Body of pancreas (tissue), 4 donors: ENCODE data around the gene CCDC78. TPM values are rescaled to one million over a fixed set of nuclear protein-coding genes. Genes with fewer than 3 reads are reported as not detected.

Experiments
- ATAC-seq: fragments of 150-250 bp; one replicate; pipeline ENCODE4 v1.9.1; 2016
- DNase-seq, 4 donors: peaks; one replicate each; pipeline ENCODE4 v3.0.0-alpha.2; 2019
- H3K27ac ChIP-seq, 4 donors: fragments of 200-600 bp; sonication (generic); 1 replicate in 3 of 4; 2 replicates in 1 of 4; pipeline versions ENCODE4 v1.5.1 to v1.6.1; 2016 to 2019; ENCODE audit warnings: mild to moderate bottlenecking in 1 of 4, mixed read lengths in 1 of 4, moderate library complexity in 1 of 4
- H3K27me3 ChIP-seq, 2 donors: fragments of 200-600 bp; sonication (generic); one replicate each; pipeline ENCODE4 v1.6.0; 2016; ENCODE audit warnings: mild to moderate bottlenecking in 1 of 2
- H3K36me3 ChIP-seq, 2 donors: fragments of 200-600 bp; sonication (generic); replicated peaks in 1 of 2; 2 replicates each; pipeline ENCODE4 v1.5.1; 2016; ENCODE audit warnings: low read depth in 2 of 2; ENCODE audit not compliant: insufficient read depth in 1 of 2
- H3K4me1 ChIP-seq: fragments of 200-600 bp; sonication (generic); one replicate; pipeline ENCODE4 v1.6.0; 2016
- H3K4me3 ChIP-seq, 2 donors: fragments of 200-600 bp; sonication (generic); 1 replicate in 1 of 2; 2 replicates in 1 of 2; pipeline ENCODE4 v1.5.1; 2016 to 2019
- H3K9me3 ChIP-seq, 3 donors: fragments of 200-600 bp; sonication (generic); 1 replicate in 2 of 3; 2 replicates in 1 of 3; pipeline ENCODE4 v1.5.1; 2016
- CTCF ChIP-seq, 7 experiments: fragments of 450-650 bp in 4 of 7; fragments of 200-600 bp in 3 of 7; sonication (generic) in 3 of 7; IDR thresholded peaks; one replicate each; pipeline ENCODE4 v1.5.1; 2016 to 2019; ENCODE audit warnings: antibody characterized with exemption in 7 of 7
- POLR2A ChIP-seq, 3 donors: fragments of 450-650 bp; IDR thresholded peaks; one replicate each; pipeline ENCODE4 v1.6.1; 2016; ENCODE audit warnings: antibody characterized with exemption in 3 of 3, mild to moderate bottlenecking in 2 of 3
- WGBS, 2 donors: methylation state at CpG; one replicate each; pipeline ENCODE4 v1.1.5; 2017; 5-methylcytosine and 5-hydroxymethylcytosine counted together
- intact Hi-C: fragments of 100-400 bp; cut with DNase I; formaldehyde crosslinking; loops from one replicate; pipeline ENCODE4 v1.15.1; 2023
- total RNA-seq, 2 donors: library from RNA; depleted of rRNA; stranded (reverse); fragments of >200 nt; gene quantifications; one replicate each; pipeline ENCODE4 v1.1.0, GENCODE V29; 2016

CCDC78 gene
- total RNA-seq, 2 donors from 2014 or later, result not detected

GRCh38 chr16:766820-767640 is 40.8 kb upstream of the CCDC78 start:
- 70 to 71% methylated on average over 6 to 34 of the region's 48 CpGs for WGBS, 2 donors
- Histone ChIP-seq H3K27ac (no peak overlapping the region), H3K27me3 (no peaks in the 10 kb centered on the region), H3K36me3 (no peaks in the 10 kb centered on the region), H3K4me1 (no peaks in the 10 kb centered on the region), H3K4me3 (no peak overlapping the region), H3K9me3 (no peaks in the 10 kb centered on the region)
- DNase-seq (no peak), ATAC-seq (no peak)
- intact Hi-C loops, result no loop called here
- TF ChIP-seq CTCF (IDR thresholded peaks at IDR 0.05) (no peak), POLR2A (IDR thresholded peaks at IDR 0.05) (no peak)

- ATAC-seq (no peak), DNase-seq (no peak)
- Histone ChIP-seq H3K27ac (no peak overlapping the region), H3K36me3 (no peaks in the 10 kb centered on the region), H3K4me3 (no peak overlapping the region), H3K4me1 (no peaks in the 10 kb centered on the region), H3K27me3 (no peaks in the 10 kb centered on the region), H3K9me3 (no peaks in the 10 kb centered on the region)
- whole genome bisulfite sequencing, 2 donors, result 62 to 74% methylated on average over 26 to 29 of the region's 29 CpGs
- TF ChIP-seq POLR2A (IDR thresholded peaks at IDR 0.05) (no peak), CTCF (IDR thresholded peaks at IDR 0.05) (no peak)
- intact Hi-C loops, result no loop called here
Measured at GRCh38 chr16:766008-766819, 40.0 kb upstream of the CCDC78 start.

GRCh38 chr16:765488-765865 is 39.2 kb upstream of the CCDC78 start:
- Histone ChIP-seq H3K27ac (no peak overlapping the region), H3K4me3 (no peak overlapping the region), H3K36me3 (no peaks in the 10 kb centered on the region), H3K9me3 (no peaks in the 10 kb centered on the region), H3K4me1 (no peaks in the 10 kb centered on the region), H3K27me3 (no peaks in the 10 kb centered on the region)
- ATAC-seq (no peak), DNase-seq (no peak)
- TF ChIP-seq CTCF (IDR thresholded peaks at IDR 0.05) (no peak), POLR2A (IDR thresholded peaks at IDR 0.05) (no peak)
- whole genome bisulfite sequencing, 2 donors, result 77 to 80% methylated on average over 10 to 28 of the region's 29 CpGs
- intact Hi-C loops, result no loop called here

- Histone ChIP-seq H3K27me3 (no peaks in the 10 kb centered on the region), H3K4me1 (no peaks in the 10 kb centered on the region), H3K36me3 (no peaks in the 10 kb centered on the region), H3K4me3 (no peak overlapping the region), H3K9me3 (no peaks in the 10 kb centered on the region), H3K27ac (no peak overlapping the region)
- WGBS, 2 donors, result 74 to 77% methylated on average over 12 to 36 of the region's 38 CpGs
- ATAC-seq, result no peak
- intact Hi-C loops, result no loop called here
- no peak for DNase-seq
- TF ChIP-seq POLR2A (IDR thresholded peaks at IDR 0.05) (no peak), CTCF (IDR thresholded peaks at IDR 0.05) (no peak)
Measured at GRCh38 chr16:764848-765487, 38.7 kb upstream of the CCDC78 start.
